SK-N-SH treated with all-trans-retinoic acid at 6 μM for 48 hours (cell line): ENCODE results near the gene MAP4K4.

Experiments used
- ATAC-seq: fragments of 200-7000 bp; cut with Tn5 transposase; 3 replicates; pipeline ENCODE4 v1.9.1; 2020; ENCODE audit warnings: mild to moderate bottlenecking, moderate library complexity
- ARNTL ChIP-seq: fragments of 450-650 bp; formaldehyde crosslinking; IDR thresholded peaks from 2 replicates; pipeline ENCODE4 v1.5.0; 2020; ENCODE audit warnings: low read depth, mild to moderate bottlenecking, moderate library complexity, borderline replicate concordance
- BACH2 ChIP-seq: fragments of 250-450 bp; sonication (Bioruptor Pico); IDR thresholded peaks from 2 replicates; pipeline ENCODE4 v1.9.0; 2021; ENCODE audit warnings: mild to moderate bottlenecking, borderline replicate concordance
- CREB5 ChIP-seq: fragments of 250-450 bp; sonication (Bioruptor Pico); IDR thresholded peaks from 2 replicates; pipeline ENCODE4 v1.5.1; 2020; ENCODE audit warnings: low read depth, mild to moderate bottlenecking, moderate library complexity
- CSDC2 ChIP-seq: fragments of 250-450 bp; sonication (Bioruptor Pico); IDR thresholded peaks from 2 replicates; pipeline ENCODE4 v1.5.0; 2020; ENCODE audit warnings: mild to moderate bottlenecking, moderate library complexity
- CSRNP3 ChIP-seq: fragments of 250-450 bp; sonication (Bioruptor Pico); IDR thresholded peaks from 2 replicates; pipeline ENCODE4 v1.5.1; 2021; ENCODE audit warnings: mild to moderate bottlenecking, moderate library complexity
- ESRRG ChIP-seq: fragments of 250-450 bp; sonication (Bioruptor Pico); IDR thresholded peaks from 2 replicates; pipeline ENCODE4 v1.6.1; 2021; ENCODE audit warnings: mild to moderate bottlenecking
- GLIS3 ChIP-seq: fragments of 250-450 bp; sonication (Bioruptor Pico); IDR thresholded peaks from 2 replicates; pipeline ENCODE4 v1.5.0; 2020; ENCODE audit warnings: mild to moderate bottlenecking, moderate library complexity
- OSR1 ChIP-seq: fragments of 250-450 bp; sonication (Bioruptor Pico); IDR thresholded peaks from 2 replicates; pipeline ENCODE4 v1.8.0; 2022; ENCODE audit warnings: moderate library complexity, mild to moderate bottlenecking, inconsistent platforms
- PATZ1 ChIP-seq: fragments of 250-450 bp; sonication (Bioruptor Pico); IDR thresholded peaks from 2 replicates; pipeline ENCODE4 v1.8.0; 2020; ENCODE audit warnings: mild to moderate bottlenecking, moderate library complexity, borderline replicate concordance
- RARB ChIP-seq: fragments of 250-450 bp; sonication (Bioruptor Pico); IDR thresholded peaks from 2 replicates; pipeline ENCODE4 v1.8.0; 2021; ENCODE audit warnings: mild to moderate bottlenecking, moderate library complexity
- SNAI2 ChIP-seq: fragments of 250-450 bp; sonication (Bioruptor Pico); IDR thresholded peaks from 2 replicates; pipeline ENCODE4 v1.5.0; 2020; ENCODE audit warnings: mild to moderate bottlenecking, moderate library complexity
- TOX ChIP-seq: fragments of 250-450 bp; sonication (Bioruptor Pico); IDR thresholded peaks from 2 replicates; pipeline ENCODE4 v1.8.0; 2021; ENCODE audit warnings: mild to moderate bottlenecking, moderate library complexity, borderline replicate concordance
- ZC3H10 ChIP-seq: fragments of 250-450 bp; sonication (Bioruptor Pico); IDR thresholded peaks from 2 replicates; pipeline ENCODE4 v1.5.1; 2021; ENCODE audit warnings: mild to moderate bottlenecking, moderate library complexity
- ZFP3 ChIP-seq: fragments of 250-450 bp; sonication (Bioruptor Pico); IDR thresholded peaks from 2 replicates; pipeline ENCODE4 v1.5.0; 2020; ENCODE audit warnings: mild to moderate bottlenecking, moderate library complexity
- ZFP30 ChIP-seq: fragments of 450-650 bp; formaldehyde crosslinking; IDR thresholded peaks from 2 replicates; pipeline ENCODE4 v1.5.0; 2022; ENCODE audit warnings: mild to moderate bottlenecking, moderate library complexity
- ZNF565 ChIP-seq: fragments of 450-650 bp; formaldehyde crosslinking; conservative IDR thresholded peaks from 2 replicates; pipeline ENCODE4 v1.5.0; 2020; ENCODE audit warnings: low read depth, mild to moderate bottlenecking, moderate library complexity
- ZNF70 ChIP-seq: fragments of 450-650 bp; formaldehyde crosslinking; IDR thresholded peaks from 2 replicates; pipeline ENCODE4 v1.5.0; 2020; ENCODE audit warnings: mild to moderate bottlenecking, moderate library complexity
- ZNF8 ChIP-seq: fragments of 450-650 bp; formaldehyde crosslinking; IDR thresholded peaks from 2 replicates; pipeline ENCODE4 v1.5.0; 2020; ENCODE audit warnings: mild to moderate bottlenecking, moderate library complexity
- TF ChIP-seq, protein P1 (sequence below): fragments of 250-450 bp; sonication (Bioruptor Pico); IDR thresholded peaks from 2 replicates; pipeline ENCODE4 v1.8.0; 2021; ENCODE audit warnings: low read depth, mild to moderate bottlenecking, moderate library complexity, borderline replicate concordance
- TF ChIP-seq, protein P2 (sequence below): fragments of 250-450 bp; sonication (Bioruptor Pico); IDR thresholded peaks from 2 replicates; pipeline ENCODE4 v1.5.0; 2020; ENCODE audit warnings: mild to moderate bottlenecking, moderate library complexity

Gene MAP4K4

DNA sequence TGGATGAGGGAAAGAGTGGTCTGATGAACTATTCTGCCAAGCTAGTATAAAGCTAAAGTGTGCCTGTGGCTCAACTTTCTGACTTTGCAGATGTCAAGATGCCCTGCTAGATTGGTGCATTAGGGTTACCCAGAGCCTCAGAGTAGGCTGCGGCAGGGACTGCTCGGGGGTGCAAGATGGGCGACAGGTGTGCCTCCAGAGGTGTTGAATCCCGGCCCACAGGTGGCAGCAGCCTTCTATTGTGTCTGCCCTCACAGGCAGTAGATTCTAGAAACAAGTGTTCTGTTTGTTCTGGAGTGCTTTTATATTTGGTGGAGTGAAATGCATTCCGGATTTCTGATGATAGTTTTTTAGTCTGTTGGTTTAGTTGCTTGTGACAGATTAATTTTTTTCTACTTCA lies 162.7 kb downstream of the MAP4K4 start:
- TF ChIP-seq OSR1 (CRISPR knock-in tag), result no peak
- no peak for TF ChIP-seq TOX
- TF ChIP-seq ZC3H10, result no peak
- no peak for TF ChIP-seq CSDC2 (CRISPR knock-in tag)
- TF ChIP-seq ZNF70 (CRISPR knock-in tag), result no peak
- TF ChIP-seq ZNF565 (CRISPR knock-in tag), result no peak
- TF ChIP-seq ESRRG (CRISPR knock-in tag), result no peak
- no peak for TF ChIP-seq BACH2 (CRISPR knock-in tag)
- TF ChIP-seq, protein P1, sequence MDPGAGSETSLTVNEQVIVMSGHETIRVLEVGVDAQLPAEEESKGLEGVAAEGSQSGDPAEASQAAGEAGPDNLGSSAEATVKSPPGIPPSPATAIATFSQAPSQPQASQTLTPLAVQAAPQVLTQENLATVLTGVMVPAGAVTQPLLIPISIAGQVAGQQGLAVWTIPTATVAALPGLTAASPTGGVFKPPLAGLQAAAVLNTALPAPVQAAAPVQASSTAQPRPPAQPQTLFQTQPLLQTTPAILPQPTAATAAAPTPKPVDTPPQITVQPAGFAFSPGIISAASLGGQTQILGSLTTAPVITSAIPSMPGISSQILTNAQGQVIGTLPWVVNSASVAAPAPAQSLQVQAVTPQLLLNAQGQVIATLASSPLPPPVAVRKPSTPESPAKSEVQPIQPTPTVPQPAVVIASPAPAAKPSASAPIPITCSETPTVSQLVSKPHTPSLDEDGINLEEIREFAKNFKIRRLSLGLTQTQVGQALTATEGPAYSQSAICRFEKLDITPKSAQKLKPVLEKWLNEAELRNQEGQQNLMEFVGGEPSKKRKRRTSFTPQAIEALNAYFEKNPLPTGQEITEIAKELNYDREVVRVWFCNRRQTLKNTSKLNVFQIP (CRISPR knock-in tag), result no peak
- no peak for TF ChIP-seq ARNTL (CRISPR knock-in tag)
- ATAC-seq, result no peak; the same call in 2 of the 3 replicates

DNA sequence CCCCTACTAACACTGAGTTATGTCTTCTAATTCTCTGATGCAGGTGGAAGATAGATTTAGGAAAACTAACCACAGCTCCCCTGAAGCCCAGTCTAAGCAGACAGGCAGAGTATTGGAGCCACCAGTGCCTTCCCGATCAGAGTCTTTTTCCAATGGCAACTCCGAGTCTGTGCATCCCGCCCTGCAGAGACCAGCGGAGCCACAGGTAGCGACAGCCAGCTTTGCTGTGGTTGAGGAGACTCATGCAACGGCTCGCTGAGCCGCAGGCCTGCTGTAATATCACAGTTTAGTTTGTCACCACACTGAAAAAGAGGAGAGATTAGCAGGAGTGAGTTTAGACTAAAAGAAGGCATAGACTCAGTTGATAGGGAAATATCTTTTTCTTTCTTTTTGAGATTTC lies 163.3 kb downstream of the MAP4K4 start:
- no peak for ATAC-seq
- TF ChIP-seq CSRNP3 (CRISPR knock-in tag) (no peak), RARB (CRISPR knock-in tag) (no peak), ARNTL (CRISPR knock-in tag) (no peak), CREB5 (CRISPR knock-in tag) (no peak), ESRRG (CRISPR knock-in tag) (no peak), ZNF8 (CRISPR knock-in tag) (no peak), TOX (no peak), ZNF565 (CRISPR knock-in tag) (no peak), ZFP30 (no peak), GLIS3 (CRISPR knock-in tag) (no peak), SNAI2 (CRISPR knock-in tag) (no peak), BACH2 (CRISPR knock-in tag) (no peak), PATZ1 (CRISPR knock-in tag) (no peak)
- TF ChIP-seq, protein P2, sequence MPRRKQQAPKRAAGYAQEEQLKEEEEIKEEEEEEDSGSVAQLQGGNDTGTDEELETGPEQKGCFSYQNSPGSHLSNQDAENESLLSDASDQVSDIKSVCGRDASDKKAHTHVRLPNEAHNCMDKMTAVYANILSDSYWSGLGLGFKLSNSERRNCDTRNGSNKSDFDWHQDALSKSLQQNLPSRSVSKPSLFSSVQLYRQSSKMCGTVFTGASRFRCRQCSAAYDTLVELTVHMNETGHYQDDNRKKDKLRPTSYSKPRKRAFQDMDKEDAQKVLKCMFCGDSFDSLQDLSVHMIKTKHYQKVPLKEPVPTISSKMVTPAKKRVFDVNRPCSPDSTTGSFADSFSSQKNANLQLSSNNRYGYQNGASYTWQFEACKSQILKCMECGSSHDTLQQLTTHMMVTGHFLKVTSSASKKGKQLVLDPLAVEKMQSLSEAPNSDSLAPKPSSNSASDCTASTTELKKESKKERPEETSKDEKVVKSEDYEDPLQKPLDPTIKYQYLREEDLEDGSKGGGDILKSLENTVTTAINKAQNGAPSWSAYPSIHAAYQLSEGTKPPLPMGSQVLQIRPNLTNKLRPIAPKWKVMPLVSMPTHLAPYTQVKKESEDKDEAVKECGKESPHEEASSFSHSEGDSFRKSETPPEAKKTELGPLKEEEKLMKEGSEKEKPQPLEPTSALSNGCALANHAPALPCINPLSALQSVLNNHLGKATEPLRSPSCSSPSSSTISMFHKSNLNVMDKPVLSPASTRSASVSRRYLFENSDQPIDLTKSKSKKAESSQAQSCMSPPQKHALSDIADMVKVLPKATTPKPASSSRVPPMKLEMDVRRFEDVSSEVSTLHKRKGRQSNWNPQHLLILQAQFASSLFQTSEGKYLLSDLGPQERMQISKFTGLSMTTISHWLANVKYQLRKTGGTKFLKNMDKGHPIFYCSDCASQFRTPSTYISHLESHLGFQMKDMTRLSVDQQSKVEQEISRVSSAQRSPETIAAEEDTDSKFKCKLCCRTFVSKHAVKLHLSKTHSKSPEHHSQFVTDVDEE (CRISPR knock-in tag), result no peak
- TF ChIP-seq, protein P1 (CRISPR knock-in tag), result no peak

DNA sequence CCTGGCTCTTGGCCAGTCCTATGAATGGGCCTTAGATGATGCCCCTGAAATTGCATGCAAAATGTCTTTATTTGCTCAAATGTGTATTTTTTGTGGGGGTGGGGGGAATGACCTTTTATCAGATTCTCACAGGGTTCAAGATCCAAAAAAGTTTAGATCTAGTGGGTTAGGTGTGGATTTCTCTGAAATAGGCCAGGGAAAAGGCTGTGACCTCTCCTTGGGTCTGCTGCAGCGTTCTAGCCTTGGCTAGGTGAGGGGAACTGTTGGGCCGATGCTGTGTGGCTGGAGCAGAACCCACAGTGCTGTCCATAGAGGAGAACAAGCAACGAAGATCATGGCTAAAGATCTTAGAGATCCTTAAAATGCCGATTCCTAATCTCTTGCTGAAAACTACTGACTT lies 163.9 kb downstream of the MAP4K4 start:
- ATAC-seq, result no peak
- no peak for TF ChIP-seq RARB (CRISPR knock-in tag)
- TF ChIP-seq, protein P2 (CRISPR knock-in tag), result no peak
- no peak for TF ChIP-seq BACH2 (CRISPR knock-in tag)
- no peak for TF ChIP-seq CREB5 (CRISPR knock-in tag)
- TF ChIP-seq PATZ1 (CRISPR knock-in tag), result no peak
- TF ChIP-seq ZFP3, result no peak
- TF ChIP-seq, all 23 proteins: peak for 0
